NCI-H510A treated with DMSO at 0.1 percent for 48 hours (cell line): ENCODE measurements around the gene RAVER2.

Experiments
- DNase-seq: peaks from one replicate; lab custom pipeline; 2025; lab: John Stamatoyannopoulos, UW

Gene RAVER2

DNA sequence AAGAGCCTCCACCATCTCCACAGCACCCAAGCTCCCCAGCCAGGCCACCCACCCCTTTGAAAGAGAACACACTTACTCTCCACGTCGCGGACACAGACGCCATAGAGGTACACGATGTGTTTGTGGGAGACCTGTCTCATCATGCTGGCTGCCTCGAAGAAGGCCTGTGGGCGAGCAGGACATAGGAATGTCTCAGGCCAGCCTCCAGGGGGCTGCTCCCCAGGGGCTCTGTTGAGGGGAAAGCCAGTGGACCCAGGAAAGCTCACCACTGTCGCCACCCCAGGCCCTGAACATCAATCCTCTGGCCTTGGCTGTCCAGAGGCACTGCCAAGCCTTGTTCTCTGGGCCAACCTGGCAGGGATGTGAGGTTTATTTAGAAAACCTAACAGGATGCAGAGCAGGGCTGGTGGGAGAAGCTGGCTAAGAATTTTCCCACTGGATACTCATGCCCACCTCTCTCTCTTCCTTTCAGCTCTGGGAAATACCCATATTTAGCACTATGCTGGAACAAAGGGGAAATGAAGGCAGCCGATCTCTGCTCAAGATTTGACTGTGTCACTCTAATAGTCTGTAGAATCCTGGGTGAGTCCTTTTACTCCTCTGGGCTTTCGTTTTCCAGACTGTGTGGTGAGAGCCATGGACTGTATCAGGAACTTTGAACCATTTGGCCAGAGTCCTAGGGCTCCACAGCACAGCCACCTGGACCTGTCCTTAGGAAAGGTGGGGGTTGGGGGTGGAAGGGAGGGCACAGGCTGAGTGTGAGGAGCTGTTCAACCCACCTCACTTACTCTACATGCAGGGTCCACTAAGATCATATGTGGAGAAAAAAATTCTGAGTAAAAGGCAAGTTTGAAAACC, 101.9 kb downstream of the RAVER2 start:
- no peak for DNase-seq

DNA sequence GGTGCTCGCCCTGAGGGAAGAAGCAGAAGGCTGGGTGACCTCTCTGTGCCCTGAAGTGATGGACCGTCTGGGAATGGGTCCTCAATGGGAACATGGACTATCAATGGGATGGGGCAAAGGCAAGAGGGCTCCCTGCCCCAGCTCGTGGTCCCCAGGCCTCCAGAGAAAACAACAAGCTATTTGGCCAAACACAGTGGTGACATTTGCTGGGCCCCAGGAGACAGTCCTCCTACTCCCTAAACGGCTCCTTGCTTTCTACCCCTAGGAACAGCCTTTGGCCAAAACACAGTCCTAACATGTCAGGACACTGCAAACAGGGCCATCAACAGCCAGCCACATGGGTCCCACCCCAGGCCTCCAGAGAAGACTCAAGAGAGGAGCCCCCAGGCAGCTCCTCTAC, 102.8 kb downstream of the RAVER2 start:
- DNase-seq = no peak

DNA sequence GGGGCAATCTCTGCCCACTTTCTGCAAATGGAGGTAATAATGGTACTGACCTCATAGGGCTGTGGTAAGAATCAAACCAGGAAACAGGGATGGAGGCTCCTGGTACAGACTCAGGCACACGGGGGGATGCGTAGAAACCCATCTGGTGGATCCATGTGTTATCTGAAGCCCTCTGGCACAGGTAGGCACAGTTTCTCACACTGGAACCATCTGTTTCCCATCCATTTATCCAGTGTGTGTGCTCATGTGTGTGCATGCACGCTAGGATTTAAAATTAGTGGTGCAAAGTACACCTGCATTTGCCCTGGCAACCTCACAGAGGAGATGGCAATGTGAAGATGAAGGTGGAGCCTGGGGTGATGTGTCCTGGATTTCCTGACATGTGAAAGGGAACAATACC, 103.3 kb downstream of the RAVER2 start:
- no peak for DNase-seq

DNA sequence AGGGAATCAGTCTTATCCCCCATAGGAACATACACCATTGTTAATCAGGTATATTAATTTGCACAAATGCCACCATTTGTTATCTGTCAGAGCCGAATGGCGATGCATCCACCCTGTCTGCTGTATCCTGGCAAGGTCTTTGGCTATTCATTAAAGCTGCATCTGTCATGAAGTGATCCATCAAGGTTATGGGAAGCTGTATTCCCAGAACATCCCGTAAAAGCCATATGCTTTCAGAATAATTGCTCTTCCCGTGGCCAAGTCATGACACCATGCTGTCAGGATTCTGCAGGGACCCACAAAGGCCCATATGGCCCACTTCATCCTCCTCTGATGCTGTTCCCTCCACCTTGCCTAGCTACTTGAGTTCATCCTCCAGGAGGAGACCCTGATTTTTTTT, 103.9 kb downstream of the RAVER2 start:
- no peak for DNase-seq

DNA sequence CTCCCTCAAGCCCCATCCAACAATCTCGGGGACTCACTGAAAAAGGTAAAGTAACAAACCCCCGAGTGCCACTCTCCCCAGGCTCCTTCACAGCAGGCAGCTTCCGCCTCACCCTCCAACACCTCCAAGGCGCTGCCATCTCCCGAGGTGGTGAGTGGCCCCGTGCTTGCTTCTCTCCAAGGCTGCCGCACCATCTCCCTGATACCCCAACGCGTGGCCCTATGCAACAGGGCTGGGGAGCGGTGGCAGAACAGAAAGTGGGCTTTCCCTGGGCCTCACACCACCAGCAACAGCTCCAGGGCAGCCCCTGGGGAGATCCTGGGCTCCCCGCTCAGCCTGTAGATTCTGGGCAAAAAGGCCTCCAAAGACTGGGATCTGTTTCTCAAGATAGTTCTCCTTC, 105.1 kb downstream of the RAVER2 start:
- DNase-seq = no peak

DNA sequence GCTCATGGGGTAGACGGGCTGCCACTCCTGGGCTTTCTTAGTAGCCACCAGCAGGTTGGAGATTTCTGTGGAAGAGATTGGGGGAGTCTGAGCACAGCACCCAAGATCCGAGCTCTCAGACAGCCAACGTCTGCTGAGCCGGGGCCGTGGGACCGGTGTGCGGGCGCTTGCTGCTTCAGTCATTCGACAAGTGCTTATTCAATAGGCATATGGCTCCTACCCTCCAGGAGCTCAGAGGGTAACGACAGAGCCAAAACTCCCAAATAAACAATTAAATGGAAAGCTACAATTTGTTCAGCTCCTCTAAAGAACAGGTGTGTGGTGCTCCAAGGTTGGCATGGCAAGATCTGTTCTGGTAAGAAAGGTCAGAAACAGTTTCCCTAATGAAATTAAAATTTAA, 106.0 kb downstream of the RAVER2 start:
- DNase-seq = no peak

DNA sequence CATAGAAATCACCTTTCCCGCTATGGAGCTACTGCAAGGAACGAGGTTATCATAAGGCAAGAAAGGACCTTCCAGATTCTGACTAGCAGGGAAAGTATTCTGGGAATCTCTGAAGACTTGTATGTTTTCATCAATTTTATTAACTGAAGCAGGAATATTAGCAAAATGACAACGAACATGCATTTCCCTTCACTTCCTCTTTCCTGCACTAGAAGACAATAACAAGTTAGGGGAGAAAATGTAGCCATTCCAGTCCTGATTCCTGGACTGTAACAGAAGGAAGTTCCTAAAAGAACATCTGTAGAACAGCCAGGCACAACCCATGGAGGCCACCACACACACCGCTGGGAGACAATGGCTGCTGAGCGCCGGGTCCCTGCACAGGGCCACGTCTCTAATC, 106.8 kb downstream of the RAVER2 start:
- DNase-seq = no peak

DNA sequence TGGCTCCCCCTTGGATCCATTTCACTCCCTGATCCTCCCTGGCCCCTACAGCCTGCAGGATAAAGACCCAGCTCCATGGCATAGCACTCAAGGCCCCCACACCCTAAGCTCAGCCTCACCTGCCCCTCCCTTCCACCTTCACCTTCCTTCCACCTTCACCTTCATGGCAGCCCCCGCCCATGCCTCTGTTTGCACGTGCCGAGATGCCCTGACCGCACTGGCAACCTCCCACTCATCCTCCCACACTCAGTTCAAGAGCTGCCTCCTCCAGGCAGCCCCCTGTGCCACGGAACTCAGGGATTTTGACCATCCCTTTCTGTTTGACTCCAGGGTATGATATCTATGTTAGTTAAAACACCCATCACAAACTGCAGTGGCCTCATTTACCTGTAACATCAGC, 109.8 kb downstream of the RAVER2 start:
- DNase-seq = no peak

DNA sequence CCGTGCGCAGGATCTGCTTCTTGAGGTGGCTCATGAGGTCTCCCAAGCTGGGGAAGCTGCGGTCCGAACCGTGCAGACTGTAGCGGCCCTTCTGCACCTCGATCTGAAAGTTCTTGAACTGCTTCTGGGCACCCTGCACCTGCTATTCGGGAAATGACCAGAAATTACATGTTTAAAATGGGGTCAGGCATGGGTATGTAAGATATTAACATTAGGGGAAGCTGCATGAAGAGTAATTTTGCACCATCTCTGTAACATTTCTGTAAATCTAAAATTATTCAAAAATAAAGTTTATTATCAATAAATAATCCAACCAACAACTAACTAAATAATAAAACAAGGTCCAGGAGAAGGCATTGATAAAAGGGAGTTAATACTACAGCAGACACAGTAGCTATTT, 110.7 kb downstream of the RAVER2 start:
- DNase-seq = no peak

DNA sequence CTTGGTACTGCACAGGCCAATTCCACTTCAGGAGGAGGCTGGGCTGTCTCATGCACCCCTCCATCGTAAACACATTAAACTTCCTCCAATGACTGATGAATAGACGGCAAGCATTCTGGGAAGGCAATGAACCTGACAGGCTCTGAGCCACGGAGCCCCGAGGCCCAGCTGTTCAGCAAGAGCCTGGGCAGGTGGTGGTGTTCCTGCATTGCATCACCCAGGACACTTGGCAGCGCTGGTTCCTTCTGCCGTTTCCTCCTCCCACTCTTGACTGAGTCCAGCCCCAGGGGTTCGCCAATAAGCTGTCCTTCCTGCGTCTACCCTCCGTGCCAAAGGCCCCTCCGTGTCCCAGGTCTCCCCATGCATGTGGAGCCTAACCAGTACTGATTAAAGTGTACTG, 111.7 kb downstream of the RAVER2 start:
- DNase-seq = peak; percentile 16

DNA sequence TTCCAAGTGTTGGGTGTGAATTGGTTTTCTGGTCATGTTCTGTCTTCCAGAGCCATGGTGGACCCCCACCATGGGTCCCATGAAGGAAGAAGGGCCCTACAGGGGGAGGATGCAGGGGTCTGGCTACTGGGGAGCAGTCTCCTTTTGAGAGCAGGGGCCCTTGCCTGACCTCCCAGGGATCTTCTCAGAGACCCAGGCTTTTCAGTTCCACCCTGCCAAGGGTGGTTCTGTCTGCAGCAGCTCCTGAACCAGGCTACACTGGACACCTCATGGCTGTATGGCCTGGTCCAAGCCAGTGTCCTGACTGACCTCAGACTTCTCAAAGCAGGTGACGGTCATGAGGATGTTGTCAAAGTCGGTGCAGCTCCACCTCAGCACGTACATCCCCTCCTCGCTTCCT, 112.5 kb downstream of the RAVER2 start:
- DNase-seq = no peak

DNA sequence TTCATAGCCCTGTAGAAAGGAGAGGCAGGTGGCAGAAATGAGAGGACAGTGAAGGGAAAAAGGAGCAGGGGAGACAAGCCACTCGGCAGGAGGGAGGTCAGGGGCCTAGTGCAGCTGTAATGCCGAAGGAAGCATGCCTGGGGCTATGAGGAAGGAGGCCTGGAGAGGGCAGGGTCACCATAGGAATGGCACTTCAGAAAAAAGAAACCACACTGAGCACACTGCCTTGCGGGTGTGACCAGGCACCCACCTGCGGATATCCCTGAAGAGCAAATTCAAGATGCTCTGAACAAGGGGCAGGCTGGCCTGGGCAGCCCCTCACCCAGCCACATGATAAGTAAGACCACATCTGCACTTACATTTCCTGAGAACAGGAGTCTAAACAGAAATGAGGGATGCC, 116.7 kb downstream of the RAVER2 start:
- no peak for DNase-seq

DNA sequence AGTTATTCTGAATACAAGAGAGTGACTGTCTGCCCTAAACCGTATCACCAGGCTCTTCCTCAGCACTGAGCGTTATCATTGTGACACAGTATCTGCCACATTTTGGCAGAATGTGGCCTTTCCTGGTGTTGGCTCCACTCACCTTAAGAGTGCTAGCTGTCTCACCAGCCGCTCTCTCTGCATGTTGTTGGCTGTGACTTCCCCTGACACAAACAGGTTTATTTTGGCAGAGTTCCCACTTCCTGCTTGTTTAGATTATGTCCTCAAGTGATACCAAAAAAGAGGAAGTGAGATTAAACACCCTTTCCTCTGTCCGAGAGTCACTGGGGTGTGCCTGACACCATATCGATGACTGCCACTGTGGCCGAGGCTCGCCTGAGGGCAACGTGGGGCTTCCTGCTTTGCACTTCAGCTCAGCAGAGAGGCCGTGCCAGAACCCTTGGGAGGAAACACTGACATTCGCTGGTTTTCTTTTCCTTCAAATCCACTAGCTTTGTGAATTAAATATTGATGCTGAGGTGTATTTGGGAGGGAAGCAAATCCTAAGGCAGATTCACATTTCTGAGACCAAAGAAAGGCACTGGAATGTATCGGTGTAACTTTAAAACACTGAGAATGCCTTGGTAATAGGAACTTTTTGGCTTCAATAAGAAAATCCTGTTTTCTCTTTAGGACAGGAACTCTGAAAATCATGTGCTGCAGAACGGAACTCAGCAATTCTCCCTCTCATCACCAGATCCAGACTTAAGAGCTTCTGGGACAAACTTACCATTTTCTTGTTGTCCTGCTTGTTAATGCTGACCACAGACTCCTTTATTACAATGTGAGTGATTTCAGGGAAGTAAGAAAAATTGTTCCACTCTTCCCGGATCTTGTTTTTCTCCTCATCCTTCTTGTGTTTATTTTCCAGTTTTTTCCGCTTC, 119.4 kb downstream of the RAVER2 start:
- peak; percentile 26 for DNase-seq

DNA sequence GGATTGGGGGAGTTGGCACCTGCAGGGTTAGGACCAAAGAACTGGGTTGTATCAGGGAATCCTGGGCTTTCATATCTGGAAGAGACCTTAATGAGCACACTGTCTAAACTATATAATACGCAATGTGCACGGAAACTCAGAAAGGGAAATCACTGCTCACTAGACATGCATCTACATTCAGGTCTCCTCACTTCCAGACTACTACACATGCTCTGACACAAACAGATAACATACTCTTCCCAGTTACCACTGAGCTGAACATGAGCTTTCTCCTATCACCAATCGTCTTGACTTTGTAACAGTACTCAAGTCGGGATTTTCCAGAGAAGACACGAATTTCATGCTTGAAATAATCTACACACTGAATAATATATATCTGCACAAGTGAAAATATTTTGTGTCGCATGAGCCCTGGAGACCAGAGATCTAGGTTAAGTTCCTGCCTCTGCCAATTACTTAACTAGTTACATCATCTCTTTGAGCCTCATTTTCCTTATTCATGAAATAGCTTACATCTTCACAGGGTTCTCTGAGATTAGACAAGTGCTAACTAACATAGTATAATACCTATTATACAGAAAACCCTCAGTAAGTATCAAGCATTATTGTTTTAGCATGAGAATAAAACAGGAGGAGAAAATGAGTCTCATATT, 120.4 kb downstream of the RAVER2 start:
- no peak for DNase-seq

DNA sequence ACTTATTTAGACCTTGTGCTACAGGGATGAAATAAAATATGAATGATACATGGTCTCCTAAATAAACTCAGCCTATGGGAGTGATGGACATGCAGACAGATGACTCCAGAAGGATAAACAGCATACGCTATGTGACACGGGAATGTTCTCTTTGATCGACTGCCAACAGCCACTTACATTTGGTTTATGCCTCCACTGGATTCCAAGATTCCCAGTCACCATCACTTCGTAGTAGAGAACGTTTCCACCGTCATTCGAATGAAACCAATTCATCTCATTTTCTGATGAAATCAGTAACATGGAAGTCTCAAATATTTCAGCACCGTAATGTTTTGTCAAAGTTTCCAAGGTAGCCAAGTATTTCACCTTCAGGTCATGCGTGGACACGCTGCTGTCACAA, 121.8 kb downstream of the RAVER2 start:
- DNase-seq = no peak

DNA sequence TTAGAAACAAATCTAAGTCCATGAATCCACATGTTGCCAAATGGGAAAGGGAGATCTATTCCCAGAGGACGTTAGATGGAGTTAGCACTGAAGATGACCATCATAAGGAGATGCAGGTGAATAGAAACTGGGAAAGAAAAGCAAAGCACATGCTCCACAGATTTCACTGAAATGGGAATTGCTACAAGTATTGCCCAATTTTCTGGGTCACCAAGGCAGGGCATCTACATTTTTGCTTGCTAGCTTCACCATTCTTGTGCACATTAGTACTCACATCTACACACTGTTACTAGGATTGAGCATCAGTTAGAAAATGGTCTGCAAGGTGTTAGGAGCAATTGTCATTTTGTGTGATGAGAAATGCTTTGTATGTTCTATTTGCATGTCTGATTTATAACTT, 122.4 kb downstream of the RAVER2 start:
- DNase-seq = no peak

DNA sequence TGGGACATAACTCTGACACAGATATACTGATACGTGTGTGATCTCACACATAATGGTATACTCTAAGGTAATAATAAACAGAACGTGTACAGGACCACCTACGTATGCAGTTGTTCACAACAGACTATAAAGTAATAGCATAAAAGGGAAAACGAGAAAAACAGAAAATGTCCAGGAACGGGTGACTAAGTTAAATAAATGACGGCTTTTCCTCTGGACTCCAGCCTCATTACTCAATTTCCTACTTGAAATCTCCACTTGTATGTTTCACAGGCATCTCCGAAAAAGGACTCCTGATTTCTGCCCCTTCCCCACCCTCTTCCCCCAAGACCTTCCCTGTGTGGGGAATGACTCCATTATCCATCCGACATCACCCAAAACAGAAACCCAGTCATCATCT, 126.4 kb downstream of the RAVER2 start:
- no peak for DNase-seq

DNA sequence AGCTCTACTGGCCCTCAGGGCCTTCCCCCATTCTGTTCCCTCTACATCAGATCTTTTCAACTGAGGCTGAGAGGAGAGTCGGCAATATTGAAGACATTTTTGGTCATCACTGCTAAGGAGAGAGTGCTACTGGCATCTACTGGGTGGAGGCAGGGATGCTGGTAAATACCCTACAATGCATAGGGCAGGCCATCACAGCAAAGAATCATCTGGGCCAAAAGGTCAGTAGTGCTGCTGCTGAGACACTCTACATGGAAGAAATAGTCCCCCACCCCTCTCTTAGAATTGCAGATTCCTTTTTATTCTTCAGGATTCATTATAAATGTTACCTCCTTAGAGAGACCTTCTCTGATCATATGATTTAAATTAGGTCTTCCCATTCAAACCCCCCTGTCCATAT, 127.2 kb downstream of the RAVER2 start:
- DNase-seq = no peak

DNA sequence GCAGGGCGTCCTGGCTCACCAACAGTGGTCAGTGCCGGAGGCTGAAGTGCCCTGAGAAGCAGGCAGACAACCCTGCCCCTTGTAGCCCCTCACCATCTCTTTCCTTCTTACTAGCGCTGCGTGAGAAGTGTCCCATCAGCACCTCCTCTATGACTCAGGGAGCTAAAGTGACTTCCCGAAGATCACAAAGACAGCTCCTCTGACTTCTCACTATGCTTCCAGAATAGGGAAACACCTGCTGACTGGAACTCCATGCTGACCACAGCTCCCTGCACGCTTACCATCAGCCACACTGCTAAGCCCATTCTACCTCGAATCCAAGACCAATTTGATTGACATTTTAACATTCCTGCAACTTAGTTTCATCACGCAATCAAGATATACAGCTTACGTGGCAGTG, 128.7 kb downstream of the RAVER2 start:
- DNase-seq = no peak

DNA sequence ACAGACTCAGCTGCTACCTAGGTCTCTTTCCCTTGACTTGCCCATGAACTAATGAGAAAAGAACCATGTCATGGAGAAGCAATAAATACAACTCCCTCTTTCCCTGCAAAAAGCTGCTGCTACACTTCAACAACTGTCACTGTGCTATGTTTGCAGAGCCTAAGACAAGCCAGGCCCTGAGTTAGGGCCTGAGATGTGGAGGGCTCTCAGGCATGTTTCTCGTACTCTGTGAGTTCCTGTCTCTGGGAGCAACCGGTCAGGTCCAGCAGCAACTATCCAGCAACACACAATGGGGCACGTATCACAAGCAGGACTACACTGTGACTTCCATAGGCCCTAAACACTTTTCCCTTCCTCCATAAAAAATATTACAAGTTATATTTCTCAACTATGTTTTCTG, 129.8 kb downstream of the RAVER2 start:
- DNase-seq = no peak

DNA sequence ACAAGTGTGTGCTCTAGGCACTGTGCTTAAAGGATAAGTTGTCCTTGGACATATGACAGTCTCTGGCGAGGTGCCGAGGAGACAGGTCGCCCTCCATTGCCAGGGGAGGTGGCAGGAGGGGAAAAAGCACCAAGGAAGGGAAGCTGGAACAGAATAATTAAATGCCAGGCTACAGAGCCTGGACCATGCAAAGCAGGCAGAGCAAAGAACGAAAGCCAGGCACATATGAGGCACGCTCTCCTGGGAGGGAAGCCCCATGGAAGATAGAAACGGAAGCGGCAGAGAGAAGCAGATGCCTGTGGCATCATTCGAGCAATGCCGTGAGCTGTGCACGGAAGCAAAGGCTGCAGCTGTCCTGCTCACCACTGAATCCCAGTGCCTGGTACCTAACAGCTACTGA, 130.2 kb downstream of the RAVER2 start:
- no peak for DNase-seq

DNA sequence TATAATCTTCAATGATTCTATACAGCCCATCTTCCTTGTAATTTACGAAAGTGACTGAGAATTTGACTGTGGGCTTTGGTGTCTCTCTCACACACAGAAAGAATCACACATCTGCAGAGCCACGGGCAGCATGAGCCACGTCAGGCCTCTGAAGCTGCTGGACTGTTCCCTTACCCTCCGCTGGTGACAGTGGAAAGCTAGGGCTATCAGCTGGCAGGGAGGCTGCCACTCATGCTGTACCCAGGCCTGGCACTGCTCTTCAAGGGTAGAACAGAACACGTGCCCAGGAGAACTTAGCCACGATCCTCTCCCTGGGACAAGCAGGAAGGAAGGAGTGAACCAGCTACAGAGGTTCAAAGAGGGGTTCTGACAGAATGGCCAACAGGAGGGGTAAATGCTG, 130.7 kb downstream of the RAVER2 start:
- no peak for DNase-seq

DNA sequence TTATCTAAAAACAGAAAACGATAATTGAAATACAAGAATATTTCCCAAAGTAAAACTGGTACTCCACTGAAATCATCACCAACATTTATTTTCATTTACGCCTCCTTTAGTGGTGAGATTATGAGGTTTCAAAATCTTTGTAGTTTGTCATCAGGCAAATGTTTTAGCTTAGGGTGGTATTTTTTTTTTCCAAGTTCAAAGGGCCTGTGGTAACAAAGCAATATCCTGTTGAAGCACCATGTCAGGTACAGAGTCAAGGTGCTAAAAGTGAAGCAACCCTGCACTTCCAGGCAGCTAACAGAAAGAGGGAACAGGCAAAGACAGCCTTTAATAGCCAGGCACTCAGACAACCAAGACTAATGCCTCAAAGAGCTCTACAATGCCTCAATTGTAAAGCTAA, 132.3 kb downstream of the RAVER2 start:
- DNase-seq = no peak
